ENCODE measurements around the gene SCN10A.

The SCN10A gene

DNA sequence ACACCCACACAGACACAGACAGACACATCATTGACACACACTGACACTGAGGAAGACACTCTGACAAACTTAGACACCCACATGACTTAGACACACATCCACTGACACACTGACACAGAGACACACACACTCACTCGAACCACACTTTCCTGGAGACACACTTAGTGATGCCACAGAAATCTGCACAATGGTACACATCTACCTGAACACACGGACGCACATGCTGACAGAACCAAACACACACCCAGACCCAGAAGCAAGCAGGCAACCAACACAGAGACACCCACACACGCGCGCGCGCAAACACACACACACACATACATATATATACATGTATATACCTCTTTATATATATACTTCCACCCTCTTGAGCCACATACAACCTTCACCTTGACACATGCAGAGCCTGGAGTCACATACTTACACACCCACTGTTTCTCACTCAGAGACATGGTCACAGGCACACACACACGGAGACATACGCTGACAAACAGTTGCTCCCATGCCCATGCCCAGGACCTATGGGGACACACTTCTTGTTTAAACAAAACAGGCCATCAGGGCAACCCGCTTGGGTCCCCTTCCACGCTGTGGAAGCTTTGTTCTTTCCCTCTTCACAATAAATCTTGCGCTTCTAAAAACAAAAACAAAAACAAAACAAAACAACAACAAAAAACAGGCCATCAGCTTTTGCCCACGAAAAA is 165.6 kb downstream of the SCN10A start:
- no peak for DNase-seq (ENCODE audit: low spot score)
- TF ChIP-seq, protein P1, sequence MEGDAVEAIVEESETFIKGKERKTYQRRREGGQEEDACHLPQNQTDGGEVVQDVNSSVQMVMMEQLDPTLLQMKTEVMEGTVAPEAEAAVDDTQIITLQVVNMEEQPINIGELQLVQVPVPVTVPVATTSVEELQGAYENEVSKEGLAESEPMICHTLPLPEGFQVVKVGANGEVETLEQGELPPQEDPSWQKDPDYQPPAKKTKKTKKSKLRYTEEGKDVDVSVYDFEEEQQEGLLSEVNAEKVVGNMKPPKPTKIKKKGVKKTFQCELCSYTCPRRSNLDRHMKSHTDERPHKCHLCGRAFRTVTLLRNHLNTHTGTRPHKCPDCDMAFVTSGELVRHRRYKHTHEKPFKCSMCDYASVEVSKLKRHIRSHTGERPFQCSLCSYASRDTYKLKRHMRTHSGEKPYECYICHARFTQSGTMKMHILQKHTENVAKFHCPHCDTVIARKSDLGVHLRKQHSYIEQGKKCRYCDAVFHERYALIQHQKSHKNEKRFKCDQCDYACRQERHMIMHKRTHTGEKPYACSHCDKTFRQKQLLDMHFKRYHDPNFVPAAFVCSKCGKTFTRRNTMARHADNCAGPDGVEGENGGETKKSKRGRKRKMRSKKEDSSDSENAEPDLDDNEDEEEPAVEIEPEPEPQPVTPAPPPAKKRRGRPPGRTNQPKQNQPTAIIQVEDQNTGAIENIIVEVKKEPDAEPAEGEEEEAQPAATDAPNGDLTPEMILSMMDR (IDR thresholded peaks at IDR 0.05; ENCODE audit: extremely low read depth, missing control alignments): no peak

DNA sequence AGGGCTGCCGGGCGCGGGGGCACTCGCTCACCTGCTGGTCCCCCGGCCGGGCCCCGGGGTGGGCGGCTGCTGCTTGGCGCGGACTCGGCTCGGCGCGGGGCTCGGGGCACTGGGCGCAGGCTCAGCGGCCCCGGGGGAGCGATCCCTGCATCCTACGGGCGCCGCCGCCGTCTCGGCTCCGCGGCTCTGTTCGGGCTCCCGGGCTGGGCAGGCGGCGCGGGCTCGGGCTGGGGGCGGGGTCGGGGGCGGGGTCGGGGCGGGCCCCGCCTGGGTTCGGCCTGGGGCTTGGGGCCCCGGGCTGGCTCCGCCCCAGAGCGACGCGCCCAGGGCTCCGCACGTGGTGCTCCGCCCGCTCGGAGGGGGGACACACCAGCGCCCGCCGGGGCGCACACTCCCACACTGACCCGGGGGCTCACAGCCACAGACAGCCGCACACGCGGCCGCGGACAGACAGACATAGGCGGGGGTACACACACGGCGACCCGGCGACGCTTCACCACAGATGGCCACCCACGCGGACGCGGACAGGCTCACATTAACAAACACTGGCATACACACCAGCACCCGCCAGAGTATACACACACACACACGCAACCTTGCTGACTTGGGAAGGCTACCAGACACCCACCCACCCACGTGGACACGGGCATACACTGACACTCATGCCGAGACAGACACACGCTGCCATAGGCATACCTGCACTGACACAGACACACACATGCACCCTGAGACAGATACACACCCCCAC is 166.3 kb downstream of the SCN10A start, which contains the start of gene SCN5A:
Gene SCN5A (minus strand): TSS at position 188 of the 748 bp plus-strand sequence. CDS start 16,380 bp downstream, outside the sequence.
- DNase-seq (ENCODE audit: low spot score): peak; percentile 84
- TF ChIP-seq, protein P1 (IDR thresholded peaks at IDR 0.05; ENCODE audit: extremely low read depth, missing control alignments): no peak

DNA sequence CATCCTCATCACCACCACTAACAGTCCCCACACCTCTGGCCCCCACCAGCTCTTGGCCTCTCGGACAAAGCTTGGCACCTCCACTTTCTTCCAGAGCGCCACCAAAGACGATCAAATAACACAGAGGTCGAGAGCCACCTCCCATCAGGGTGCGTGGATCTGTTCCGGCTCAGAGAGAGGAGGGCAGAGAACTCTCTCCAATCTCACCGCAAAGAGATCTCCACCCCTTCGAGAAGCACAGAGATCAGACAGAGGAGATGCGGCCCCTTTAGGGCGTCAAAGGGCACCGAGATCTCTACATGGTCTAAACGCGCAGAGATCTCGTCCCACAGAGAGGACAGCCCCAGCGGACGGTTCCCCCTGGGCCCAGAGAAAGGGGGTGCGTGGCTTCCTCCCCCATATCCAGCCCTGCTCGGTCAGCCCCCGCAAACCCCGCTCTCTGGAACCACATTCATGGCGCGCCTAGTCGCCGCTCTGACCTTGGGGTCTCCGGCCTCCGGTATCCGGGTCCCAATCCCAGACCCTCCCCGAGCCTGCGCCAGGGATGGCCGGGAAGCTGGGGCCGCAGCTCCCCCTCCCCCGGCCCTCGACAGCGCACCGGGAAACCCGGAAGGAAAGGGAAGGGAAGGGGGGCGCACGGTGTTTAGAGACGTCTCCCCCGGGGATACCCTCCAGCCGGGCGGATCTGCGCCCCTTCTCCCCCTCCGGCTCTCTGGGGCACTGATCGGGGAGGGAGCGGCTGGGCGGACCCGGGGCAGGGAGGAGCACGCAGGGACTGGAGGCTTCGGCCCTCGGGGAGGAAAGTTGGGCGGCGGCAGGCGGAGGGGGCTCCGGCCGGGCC is 167.1 kb downstream of the SCN10A start:
- TF ChIP-seq, protein P1 (IDR thresholded peaks at IDR 0.05; ENCODE audit: extremely low read depth, missing control alignments): no peak
- DNase-seq (ENCODE audit: low spot score): no peak

DNA sequence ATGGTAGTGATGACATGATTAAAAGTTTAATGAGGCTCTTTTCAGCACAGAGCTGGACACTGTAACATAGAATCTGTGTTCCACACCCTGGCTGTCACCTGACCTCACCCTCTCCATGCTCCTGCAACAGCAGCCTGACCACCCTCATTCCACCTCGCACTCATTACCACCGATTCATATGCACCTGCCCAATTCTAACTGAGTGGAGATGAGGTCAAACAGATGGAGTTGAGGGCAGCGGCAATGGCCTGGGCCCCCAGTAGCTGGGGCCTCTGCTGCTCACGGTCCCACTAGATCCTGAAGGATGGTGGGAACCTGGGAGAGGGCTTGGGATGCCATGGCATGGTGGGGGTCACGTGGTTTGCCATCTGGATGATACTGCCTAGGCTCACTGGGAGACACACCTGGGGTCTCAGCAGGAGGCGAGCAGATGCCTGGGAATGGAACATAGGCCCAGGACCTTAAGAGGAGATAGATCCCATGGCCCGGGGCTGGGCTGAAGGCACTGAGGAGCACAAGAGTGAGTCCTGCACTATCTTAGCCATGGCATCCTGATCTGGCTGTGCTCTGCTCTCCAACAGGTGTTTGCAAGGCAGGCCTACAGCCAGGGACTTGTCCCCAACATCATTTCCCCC is 167.9 kb downstream of the SCN10A start:
- TF ChIP-seq, protein P1 (IDR thresholded peaks at IDR 0.05; ENCODE audit: extremely low read depth, missing control alignments): no peak
- DNase-seq (ENCODE audit: low spot score): no peak

DNA sequence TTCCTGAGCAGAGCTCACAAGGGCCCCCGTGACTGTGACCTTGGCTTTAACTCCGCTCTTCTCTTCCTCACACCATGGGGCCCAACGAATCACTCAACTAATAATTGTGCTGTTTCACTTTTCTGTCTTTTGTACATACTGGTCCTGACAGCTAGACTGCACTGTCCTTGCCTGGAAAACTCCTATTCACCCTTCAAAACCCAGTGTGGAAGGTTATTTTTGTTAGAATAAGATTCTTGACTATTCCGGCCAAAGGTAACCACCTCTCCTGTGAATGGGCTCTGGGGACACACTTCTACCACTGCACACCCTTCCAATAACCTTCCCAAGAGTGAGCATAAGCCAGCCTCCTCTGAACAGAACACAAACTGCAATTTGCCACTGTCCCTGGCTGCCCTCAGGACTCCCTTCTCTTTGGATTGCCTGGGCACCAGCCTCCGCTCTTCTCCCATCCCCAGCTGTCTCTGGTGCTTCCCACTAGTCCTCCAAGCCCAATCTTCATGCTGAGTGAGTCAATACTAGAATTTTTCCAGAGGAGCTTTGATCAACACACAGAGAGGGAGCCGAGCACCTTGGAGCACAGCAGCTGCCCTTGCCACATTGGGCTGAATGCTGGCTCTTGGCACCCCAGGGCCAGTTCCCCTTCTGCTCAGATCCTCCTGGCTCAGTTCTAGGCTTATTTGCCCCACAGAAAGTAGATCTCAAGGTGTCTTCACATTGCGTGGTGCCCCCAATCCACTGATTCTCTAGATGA is 168.6 kb downstream of the SCN10A start:
- no peak for DNase-seq (ENCODE audit: low spot score)
- TF ChIP-seq, protein P1 (IDR thresholded peaks at IDR 0.05; ENCODE audit: extremely low read depth, missing control alignments): no peak
